Upper lobe of left lung (tissue), 6 donors: Measurements from ENCODE around the gene DYRK3. TPM values are rescaled to one million over a fixed set of nuclear protein-coding genes. Genes with fewer than 3 reads are reported as not detected.
A peak's percentile ranks its signal among the peaks of the same experiment; 100 is the strongest.

Experiments used
- ATAC-seq, 2 donors: fragments of 200-7000 bp; cut with Tn5 transposase; one replicate each; pipeline ENCODE4 v1.9.1; 2022; ENCODE audit warnings: mild to moderate bottlenecking in 2 of 2, moderate library complexity in 2 of 2; ENCODE audit not compliant: low FRiP score in 2 of 2
- DNase-seq, 2 donors: peaks; one replicate each; pipeline ENCODE4 v3.0.0-alpha.2; 2019 to 2020
- H3K27ac ChIP-seq, 4 donors: fragments of 200-600 bp; sonication (generic); one replicate each; pipeline ENCODE4 v1.5.1; 2016 to 2019
- H3K27me3 ChIP-seq, 4 donors: fragments of 200-600 bp; sonication (generic); one replicate each; pipeline ENCODE4 v1.5.1; 2017 to 2019
- H3K36me3 ChIP-seq, 4 donors: fragments of 200-600 bp; sonication (generic); one replicate each; pipeline ENCODE4 v1.5.1; 2016 to 2019
- H3K4me1 ChIP-seq, 4 donors: fragments of 200-600 bp; sonication (generic); one replicate each; pipeline ENCODE4 v1.5.1; 2018 to 2019
- H3K4me3 ChIP-seq, 4 donors: fragments of 200-600 bp; sonication (generic); one replicate each; pipeline ENCODE4 v1.5.1; 2017 to 2019; ENCODE audit warnings: mild to moderate bottlenecking in 2 of 4, moderate library complexity in 1 of 4
- H3K9me3 ChIP-seq, 4 donors: fragments of 200-600 bp; sonication (generic); one replicate each; pipeline ENCODE4 v1.5.1; 2018 to 2019
- CTCF ChIP-seq, 6 experiments: fragments of 450-650 bp in 4 of 6; fragments of 200-600 bp in 2 of 6; sonication (generic) in 2 of 6; IDR thresholded peaks; one replicate each; pipeline ENCODE4 v1.5.1; 2016 to 2019; ENCODE audit warnings: antibody characterized with exemption in 6 of 6
- EP300 ChIP-seq, 4 donors: sonication (generic); formaldehyde crosslinking; IDR thresholded peaks; one replicate each; pipeline ENCODE4 v1.5.1; 2017; ENCODE audit warnings: antibody characterized with exemption in 4 of 4, control low read depth in 2 of 4
- POLR2A ChIP-seq, 4 donors: fragments of 450-650 bp; IDR thresholded peaks; one replicate each; pipeline ENCODE4 v1.5.1; 2016 to 2017; ENCODE audit warnings: antibody characterized with exemption in 4 of 4, mild to moderate bottlenecking in 2 of 4
- POLR2AphosphoS5 ChIP-seq, 2 donors: sonication (generic); formaldehyde crosslinking; IDR thresholded peaks; one replicate each; pipeline ENCODE4 v1.5.1; 2017; ENCODE audit warnings: antibody characterized with exemption in 2 of 2
- WGBS, 2 donors: methylation state at CpG; one replicate each; pipeline ENCODE4 v1.1.5; 2017 to 2018; 5-methylcytosine and 5-hydroxymethylcytosine counted together
- total RNA-seq, 6 donors: library from RNA; depleted of rRNA in 4 of 6; stranded (reverse); fragments of >200 nt in 4 of 6; gene quantifications; one replicate each; pipeline versions ENCODE4 v1.1.0 to v1.2.1, GENCODE V29; 2016 to 2021
- donor health status: DM: no; HTN: no; CAD: no; lungs with moderate emphysema.
- donor health status: DM: no; HTN: yes; CAD: no; lungs with severe emphysema.

DYRK3 gene
- total RNA-seq, 6 donors from 2014 or later = 4.1 to 20.7 (median 7.0) TPM

- Histone ChIP-seq H3K27me3 (no peaks in the 10 kb centered on the region), H3K4me3 (peak overlapping the region in 2 of 4 donors; percentile 78 to 86), H3K27ac (peak overlapping the region in 2 of 4 donors; percentile 98 to 99), H3K9me3 (no peaks in the 10 kb centered on the region), H3K4me1 (peaks cover 56 to 69% (median 62%) of the 10 kb centered on the region in 4 donors), H3K36me3 (no peaks in the 10 kb centered on the region)
- ATAC-seq (no peak), DNase-seq (no peak)
- TF ChIP-seq POLR2AphosphoS5 (IDR thresholded peaks at IDR 0.05) (no peak), CTCF (IDR thresholded peaks at IDR 0.05) (no peak), POLR2A (IDR thresholded peaks at IDR 0.05) (no peak), EP300 (IDR thresholded peaks at IDR 0.05) (no peak)
- 59 to 60% methylated on average over 7 of the region's 7 CpGs for WGBS, 2 donors
Measured at GRCh38 chr1:206687251-206687914, 52.0 kb downstream of the DYRK3 start.

GRCh38 chr1:206687915-206688442 lies 52.6 kb downstream of the DYRK3 start:
- 51 to 55% methylated on average over 2 of the region's 2 CpGs for WGBS, 2 donors
- Histone ChIP-seq H3K4me3 (no peak overlapping the region), H3K27me3 (no peaks in the 10 kb centered on the region), H3K36me3 (no peaks in the 10 kb centered on the region), H3K9me3 (no peaks in the 10 kb centered on the region), H3K27ac (no peak overlapping the region), H3K4me1 (peaks cover 62 to 75% (median 68%) of the 10 kb centered on the region in 4 donors)
- DNase-seq (no peak), ATAC-seq (no peak)
- TF ChIP-seq CTCF (IDR thresholded peaks at IDR 0.05) (no peak), EP300 (IDR thresholded peaks at IDR 0.05) (no peak), POLR2A (IDR thresholded peaks at IDR 0.05) (no peak), POLR2AphosphoS5 (IDR thresholded peaks at IDR 0.05) (no peak)

- H3K4me1 ChIP-seq = peaks cover 79 to 86% (median 83%) of the 10 kb centered on the region in 4 donors
- TF ChIP-seq POLR2A (IDR thresholded peaks at IDR 0.05) (no peak), EP300 (IDR thresholded peaks at IDR 0.05) (no peak), POLR2AphosphoS5 (IDR thresholded peaks at IDR 0.05) (no peak), CTCF (IDR thresholded peaks at IDR 0.05) (no peak)
- no peaks in the 10 kb centered on the region for H3K9me3 ChIP-seq
- H3K27ac ChIP-seq = no peak overlapping the region
- no peaks in the 10 kb centered on the region for H3K27me3 ChIP-seq
- no peak overlapping the region for H3K4me3 ChIP-seq
- DNase-seq = no peak
- peaks cover 0 to 5% (median 0%) of the 10 kb centered on the region in 4 donors for H3K36me3 ChIP-seq
- ATAC-seq = no peak
- WGBS, 2 donors = 68 to 86% methylated on average over 1 to 2 of the region's 2 CpGs
Measured at GRCh38 chr1:206690516-206690915, 55.2 kb downstream of the DYRK3 start.

GRCh38 chr1:206691604-206692003 lies 56.3 kb downstream of the DYRK3 start:
- ATAC-seq = peak; percentile 10 to 36
- 58 to 67% methylated on average over 7 to 8 of the region's 8 CpGs for WGBS, 2 donors

GRCh38 chr1:206693029-206693428 lies 57.7 kb downstream of the DYRK3 start:
- Histone ChIP-seq H3K27ac (peak overlapping the region in 3 of 4 donors; percentile 17 to 57 (median 36)), H3K9me3 (no peaks in the 10 kb centered on the region), H3K27me3 (no peaks in the 10 kb centered on the region), H3K36me3 (peaks cover 0 to 5% (median 0%) of the 10 kb centered on the region in 4 donors), H3K4me3 (no peak overlapping the region), H3K4me1 (peaks cover 76 to 88% (median 79%) of the 10 kb centered on the region in 4 donors)
- no peak for DNase-seq
- peak in 1 of 2 donors; percentile 63 for ATAC-seq
- 55 to 62% methylated on average over 5 to 10 of the region's 10 CpGs for WGBS, 2 donors
- no peak for TF ChIP-seq EP300 (IDR thresholded peaks at IDR 0.05)
- TF ChIP-seq POLR2AphosphoS5 (IDR thresholded peaks at IDR 0.05) = peak in 1 of 2 donors; percentile 22

More at GRCh38 chr1:206691604-206692003, 56.3 kb downstream of the DYRK3 start:
- H3K4me3 ChIP-seq = no peak overlapping the region
- peaks cover 0 to 5% (median 0%) of the 10 kb centered on the region in 4 donors for H3K36me3 ChIP-seq
- H3K9me3 ChIP-seq = no peaks in the 10 kb centered on the region
- peak overlapping the region in 1 of 4 donors; percentile 35 for H3K27ac ChIP-seq
- H3K27me3 ChIP-seq = no peaks in the 10 kb centered on the region
- H3K4me1 ChIP-seq = peaks cover 80 to 88% (median 85%) of the 10 kb centered on the region in 4 donors
- TF ChIP-seq POLR2AphosphoS5 (IDR thresholded peaks at IDR 0.05) (peak in 1 of 2 donors; percentile 16), EP300 (IDR thresholded peaks at IDR 0.05) (no peak)
- DNase-seq = no peak
